ENCODE data around the gene CHMP5.
"Not testable (repeated sequence)": the region's sequence is repeated elsewhere in the genome, so short reads cannot be mapped to it uniquely, and the experiment has no call there.

Gene CHMP5

DNA sequence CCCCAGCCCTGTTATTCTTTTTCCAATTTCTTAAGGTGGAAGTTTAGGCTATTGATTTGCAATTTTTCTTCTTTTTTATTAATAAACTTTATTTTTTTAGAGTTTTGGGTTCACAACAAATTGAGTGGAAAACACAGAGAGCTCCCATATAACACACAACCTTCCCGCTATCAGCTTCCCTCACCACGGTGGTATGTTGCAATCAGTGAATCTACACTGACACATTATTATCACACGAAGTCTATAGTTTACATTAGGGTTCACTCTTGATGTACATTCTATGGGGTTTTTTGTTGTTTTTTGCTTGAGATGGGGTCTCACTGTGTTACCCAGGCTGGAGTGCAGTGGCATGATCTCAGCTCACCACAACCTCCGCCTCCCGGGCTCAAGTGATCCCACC lies 20.7 kb downstream of the CHMP5 start:
- DNase-seq, result no peak

DNA sequence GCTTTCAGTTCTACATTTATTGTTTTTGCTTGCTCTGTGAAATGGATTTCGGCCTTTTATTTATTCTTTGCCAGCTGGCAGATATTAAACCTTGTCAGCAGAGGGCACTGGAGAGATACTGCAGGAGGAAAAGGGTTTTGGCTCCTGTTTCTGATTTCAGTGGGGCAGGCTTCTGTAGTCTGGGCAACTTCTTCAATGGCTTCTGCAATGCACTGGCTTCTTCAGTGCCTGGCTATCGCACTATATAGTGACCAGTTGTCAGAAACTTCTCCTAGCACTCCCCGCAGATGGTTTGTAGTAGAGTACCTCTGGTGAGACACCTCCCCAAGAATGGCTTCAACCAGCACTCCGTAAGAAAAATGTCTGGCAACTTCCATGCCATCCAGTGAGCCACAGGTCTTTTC lies 22.2 kb downstream of the CHMP5 start:
- DNase-seq, result peak; percentile 12

DNA sequence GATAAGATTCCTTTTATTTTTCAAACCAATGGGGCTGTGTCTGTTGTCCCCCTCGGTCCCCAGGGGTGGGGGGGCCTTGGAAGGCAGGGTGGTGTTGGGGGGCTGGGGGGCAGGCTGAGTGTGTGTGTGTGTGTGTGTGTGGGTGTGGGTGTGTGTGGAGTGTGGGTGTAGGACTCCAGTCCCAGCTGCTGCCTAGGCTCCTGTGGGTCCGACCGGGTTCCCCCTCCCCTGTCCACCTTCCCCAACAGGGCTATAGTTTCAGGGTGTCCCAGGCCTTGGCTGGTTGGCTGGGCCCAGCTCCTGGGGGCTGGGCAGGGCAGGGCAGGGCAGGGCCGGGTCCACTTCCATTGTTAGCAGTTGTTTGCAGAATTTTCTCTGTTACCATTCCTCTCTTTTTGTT lies 23.4 kb downstream of the CHMP5 start:
- DNase-seq, result no peak

GRCh38 chr9:33288828-33289483 lies 24.1 kb downstream of the CHMP5 start:
- DNase-seq, result no peak

DNA sequence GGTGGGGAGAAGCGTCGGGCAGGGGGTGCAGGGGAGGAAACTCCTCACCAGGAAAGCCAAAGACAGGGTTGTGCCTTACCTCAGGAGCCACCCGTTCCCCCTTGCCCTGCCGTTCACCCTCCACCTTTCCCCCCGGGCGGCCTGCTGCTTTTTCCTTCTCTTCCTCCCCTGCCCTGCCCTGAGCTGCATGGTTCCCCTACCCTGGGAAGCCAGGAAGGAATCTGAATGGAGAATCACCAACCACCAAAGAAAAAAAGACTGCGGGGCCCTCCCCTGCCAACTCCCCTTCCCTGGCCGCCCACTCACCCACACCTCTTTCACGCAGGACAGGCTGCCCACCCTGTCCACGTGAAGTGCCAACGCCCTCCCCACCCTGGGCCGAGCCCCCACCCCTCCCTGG lies 24.6 kb downstream of the CHMP5 start:
- peak; percentile 8 for DNase-seq

- no peak for DNase-seq
Observed at GRCh38 chr9:33289936-33290246, 25.0 kb downstream of the CHMP5 start.

GRCh38 chr9:33290247-33291030 lies 25.6 kb downstream of the CHMP5 start, which contains the start of gene NFX1:
NFX1 (plus strand) TSS chr9:33290516; CDS start chr9:33290573, 57 bp downstream.
- peak; percentile 98 for DNase-seq

DNA sequence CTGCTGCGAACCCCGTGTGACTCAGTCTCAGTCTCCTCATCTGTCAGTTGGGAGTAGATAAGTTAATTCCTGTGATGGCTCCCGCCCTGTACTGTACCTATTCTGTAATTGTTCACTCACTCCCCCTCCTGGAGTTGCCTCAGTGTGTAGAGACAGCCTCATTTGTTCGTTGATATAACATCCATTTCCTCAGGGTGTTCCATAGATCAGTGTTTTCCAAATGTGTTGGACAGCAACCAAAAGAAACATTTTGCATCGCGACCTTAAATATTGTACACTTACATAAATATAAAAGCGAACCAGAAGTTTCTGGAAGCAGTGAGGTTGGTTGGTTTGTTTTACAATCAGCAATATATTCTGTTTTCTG lies 26.2 kb downstream of the CHMP5 start:
- no peak for DNase-seq

GRCh38 chr9:33291901-33292300 lies 27.1 kb downstream of the CHMP5 start:
- DNase-seq, result no peak

DNA sequence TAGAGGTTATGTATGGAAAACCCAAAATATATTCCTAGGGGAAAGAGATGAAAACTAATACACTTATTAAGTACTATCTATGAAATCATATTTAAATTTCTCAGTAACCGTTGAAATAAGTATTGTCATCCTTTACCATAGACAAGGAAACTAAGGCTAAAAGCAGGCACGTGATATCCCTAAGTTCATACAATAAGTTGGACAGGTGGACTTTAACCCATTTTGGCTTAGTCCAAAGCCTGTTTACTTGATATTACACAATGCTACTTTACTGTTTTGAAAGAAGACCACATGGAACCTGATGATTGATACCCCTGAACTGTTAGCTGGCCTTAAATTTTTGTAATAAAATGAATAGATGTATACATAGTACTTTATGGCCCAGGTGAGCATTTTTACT lies 28.9 kb downstream of the CHMP5 start:
- DNase-seq, result no peak

DNA sequence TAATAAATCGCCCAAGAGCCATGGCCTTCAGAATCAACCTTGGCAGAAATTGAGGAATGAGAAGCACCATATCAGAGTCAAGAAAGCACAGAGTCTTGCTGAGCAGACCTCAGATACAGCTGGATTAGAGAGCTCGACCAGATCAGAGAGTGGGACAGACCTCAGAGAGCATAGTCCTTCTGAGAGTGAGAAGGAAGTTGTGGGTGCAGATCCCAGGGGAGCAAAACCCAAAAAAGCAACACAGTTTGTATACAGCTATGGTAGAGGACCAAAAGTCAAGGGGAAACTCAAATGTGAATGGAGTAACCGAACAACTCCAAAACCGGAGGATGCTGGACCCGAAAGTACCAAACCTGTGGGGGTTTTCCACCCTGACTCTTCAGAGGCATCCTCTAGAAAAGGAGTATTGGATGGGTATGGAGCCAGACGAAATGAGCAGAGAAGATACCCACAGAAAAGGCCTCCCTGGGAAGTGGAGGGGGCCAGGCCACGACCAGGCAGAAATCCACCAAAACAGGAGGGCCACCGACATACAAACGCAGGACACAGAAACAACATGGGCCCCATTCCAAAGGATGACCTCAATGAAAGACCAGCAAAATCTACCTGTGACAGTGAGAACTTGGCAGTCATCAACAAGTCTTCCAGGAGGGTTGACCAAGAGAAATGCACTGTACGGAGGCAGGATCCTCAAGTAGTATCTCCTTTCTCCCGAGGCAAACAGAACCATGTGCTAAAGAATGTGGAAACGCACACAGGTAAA lies 30.0 kb downstream of the CHMP5 start:
- no peak for DNase-seq

DNA sequence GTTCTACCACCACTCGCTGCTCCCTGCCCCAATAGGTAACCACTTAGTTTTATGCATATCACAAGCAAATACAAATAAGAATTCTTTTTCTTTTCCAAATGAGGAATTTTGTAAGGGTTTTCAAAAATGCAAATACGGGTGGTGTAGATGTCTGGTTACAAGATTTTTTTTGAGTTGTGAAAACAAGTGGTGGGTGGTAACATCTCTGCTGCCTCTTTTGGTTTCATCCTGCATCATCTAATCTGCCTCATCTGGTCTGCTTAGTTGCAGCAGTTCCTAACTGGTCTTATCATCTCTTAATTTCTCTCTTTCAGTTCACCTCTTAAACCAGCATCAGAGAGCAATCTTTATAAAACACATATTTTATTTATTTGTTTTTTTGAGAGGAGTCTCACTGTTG lies 30.7 kb downstream of the CHMP5 start:
- no peak for DNase-seq

- no peak for DNase-seq
Observed at GRCh38 chr9:33297432-33297831, 32.6 kb downstream of the CHMP5 start.

- DNase-seq, result no peak
Observed at GRCh38 chr9:33300546-33300945, 35.7 kb downstream of the CHMP5 start.

- no peak for DNase-seq
Observed at GRCh38 chr9:33304362-33304761, 39.5 kb downstream of the CHMP5 start.

- DNase-seq, result no peak
Observed at GRCh38 chr9:33306037-33306436, 41.2 kb downstream of the CHMP5 start.

DNA sequence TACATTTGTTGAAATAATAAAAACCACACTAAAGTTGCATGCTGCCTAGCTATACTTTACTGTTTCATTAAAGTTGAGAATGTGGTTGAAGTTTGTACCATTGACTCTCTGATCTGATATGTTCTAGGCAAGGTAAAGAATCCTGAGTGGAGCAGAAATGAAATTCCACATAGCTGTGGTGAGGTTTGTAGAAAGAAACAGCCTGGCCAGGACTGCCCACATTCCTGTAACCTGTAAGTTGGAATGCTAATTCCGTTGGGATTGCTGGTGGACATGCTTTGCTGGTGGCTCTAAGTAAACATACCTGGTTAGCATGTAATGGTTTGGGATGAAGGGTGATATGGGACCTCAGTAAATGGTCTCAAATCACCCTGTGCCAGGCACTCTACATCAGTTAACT lies 42.2 kb downstream of the CHMP5 start:
- no peak for DNase-seq

- no peak for DNase-seq
Observed at GRCh38 chr9:33309903-33310302, 45.1 kb downstream of the CHMP5 start.

DNA sequence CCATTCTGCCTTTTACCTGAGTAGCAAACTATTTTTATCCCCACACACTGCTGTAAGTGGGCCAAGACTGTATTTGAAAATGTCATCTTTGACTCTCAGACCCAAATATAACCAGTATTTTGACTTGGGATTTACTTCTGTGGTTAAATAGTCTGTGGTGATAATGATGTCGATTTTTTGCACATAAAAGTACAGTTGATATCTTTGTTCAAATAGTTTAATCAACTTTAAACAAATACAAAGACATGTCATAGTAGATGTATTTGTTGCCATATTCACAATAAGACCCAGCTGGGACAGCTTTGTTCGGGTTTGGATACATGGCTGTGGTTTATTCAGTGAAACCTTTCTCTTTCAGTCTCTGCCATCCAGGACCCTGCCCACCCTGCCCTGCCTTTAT lies 45.9 kb downstream of the CHMP5 start:
- no peak for DNase-seq

DNA sequence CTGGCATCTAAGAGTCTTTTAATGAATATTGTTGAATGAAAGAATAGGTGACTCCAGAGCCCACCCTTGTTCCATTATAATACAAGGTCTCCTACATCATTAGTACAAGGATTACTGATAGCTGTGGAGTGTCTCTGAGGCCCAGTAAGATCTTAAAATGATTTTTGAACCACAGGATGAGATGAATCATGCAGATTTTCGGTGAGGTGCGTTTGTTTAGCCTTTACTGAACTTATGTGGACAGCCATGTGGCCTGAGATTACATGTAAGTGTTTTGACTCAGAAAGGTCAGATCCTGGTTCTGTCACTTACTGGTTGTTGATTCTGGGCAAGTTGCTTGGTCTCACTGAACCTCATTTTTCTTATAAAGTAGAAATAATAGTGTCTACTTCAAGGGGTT lies 47.1 kb downstream of the CHMP5 start:
- no peak for DNase-seq

DNA sequence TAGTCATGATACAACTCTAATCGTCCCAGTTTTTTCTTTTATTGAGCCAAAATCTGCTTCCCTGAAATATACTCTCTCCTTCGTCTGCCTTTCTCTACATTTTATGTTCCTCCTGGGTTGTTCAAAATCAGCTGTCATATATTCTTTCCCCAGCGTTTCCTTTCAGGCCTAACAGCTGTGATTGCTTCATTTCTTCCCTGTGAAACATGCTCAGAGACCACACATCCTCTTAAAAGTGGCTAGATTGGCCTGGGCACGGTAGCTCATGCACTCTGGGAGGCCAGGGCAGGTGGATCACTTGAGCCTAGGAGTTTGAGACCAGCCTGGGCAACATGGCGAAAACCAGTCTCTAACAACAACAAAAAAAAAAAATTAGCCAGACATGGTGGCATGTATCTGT lies 50.5 kb downstream of the CHMP5 start:
- no peak for DNase-seq

GRCh38 chr9:33317136-33317535 lies 52.3 kb downstream of the CHMP5 start:
- not testable (repeated sequence) for DNase-seq

GRCh38 chr9:33318225-33318624 lies 53.4 kb downstream of the CHMP5 start:
- DNase-seq, result no peak

DNA sequence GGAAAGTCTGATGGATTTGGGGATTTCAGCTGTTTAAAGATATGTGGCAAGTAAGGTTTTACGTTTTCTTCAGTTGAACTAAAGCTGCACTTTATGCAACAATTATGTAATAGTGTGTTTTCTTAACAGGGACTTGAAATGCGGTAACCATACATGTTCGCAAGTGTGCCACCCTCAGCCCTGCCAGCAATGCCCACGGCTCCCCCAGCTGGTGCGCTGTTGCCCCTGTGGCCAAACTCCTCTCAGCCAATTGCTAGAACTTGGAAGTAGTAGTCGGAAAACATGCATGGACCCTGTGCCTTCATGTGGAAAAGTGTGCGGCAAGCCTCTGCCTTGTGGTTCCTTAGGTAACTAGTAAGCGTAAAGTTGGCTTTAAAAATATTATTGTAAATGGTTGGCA lies 53.9 kb downstream of the CHMP5 start:
- DNase-seq, result no peak
